Stimulated activated CD4-positive, alpha-beta T cell treated with anti-CD3 and anti-CD28 coated beads, Interleukin-15, amount 100 ng/mL, for 48 hours (primary cell): ENCODE measurements around the gene RAB36.

Experiments
- DNase-seq, 2 donors: peaks; one replicate each; pipeline ENCODE4 v3.0.0-alpha.2; 2020; ENCODE audit warnings: low read depth in 2 of 2

RAB36 gene

GRCh38 chr22:23108249-23109078, 36.8 kb upstream of the RAB36 start:
- no peak for DNase-seq

GRCh38 chr22:23109079-23109347, 36.3 kb upstream of the RAB36 start:
- DNase-seq: no peak

- no peak for DNase-seq
Observed at GRCh38 chr22:23109441-23109978, 35.8 kb upstream of the RAB36 start.

- no peak for DNase-seq
Observed at GRCh38 chr22:23110190-23110921, 34.9 kb upstream of the RAB36 start.

- no peak for DNase-seq
Observed at GRCh38 chr22:23110922-23111527, 34.3 kb upstream of the RAB36 start.

- DNase-seq: no peak
Observed at GRCh38 chr22:23112472-23113012, 32.7 kb upstream of the RAB36 start.

- DNase-seq: no peak
Observed at GRCh38 chr22:23113067-23113846, 32.0 kb upstream of the RAB36 start.

GRCh38 chr22:23113847-23114720, 31.2 kb upstream of the RAB36 start:
- DNase-seq: no peak

GRCh38 chr22:23114721-23115020, 30.6 kb upstream of the RAB36 start:
- DNase-seq: no peak

GRCh38 chr22:23115369-23115768, 29.9 kb upstream of the RAB36 start:
- DNase-seq: no peak

- no peak for DNase-seq
Observed at GRCh38 chr22:23115825-23116494, 29.3 kb upstream of the RAB36 start.

- DNase-seq: no peak
Observed at GRCh38 chr22:23116506-23117263, 28.6 kb upstream of the RAB36 start.

- DNase-seq: no peak
Observed at GRCh38 chr22:23117275-23117674, 28.0 kb upstream of the RAB36 start.

GRCh38 chr22:23117891-23118646, 27.2 kb upstream of the RAB36 start:
- DNase-seq: no peak

GRCh38 chr22:23118647-23119493, 26.4 kb upstream of the RAB36 start:
- DNase-seq: no peak

GRCh38 chr22:23119494-23120414, 25.5 kb upstream of the RAB36 start:
- DNase-seq: peak; percentile 38 to 45

GRCh38 chr22:23120415-23120899, 24.8 kb upstream of the RAB36 start:
- DNase-seq: no peak
